ENCODE results near the gene ZNF121.

DNA sequence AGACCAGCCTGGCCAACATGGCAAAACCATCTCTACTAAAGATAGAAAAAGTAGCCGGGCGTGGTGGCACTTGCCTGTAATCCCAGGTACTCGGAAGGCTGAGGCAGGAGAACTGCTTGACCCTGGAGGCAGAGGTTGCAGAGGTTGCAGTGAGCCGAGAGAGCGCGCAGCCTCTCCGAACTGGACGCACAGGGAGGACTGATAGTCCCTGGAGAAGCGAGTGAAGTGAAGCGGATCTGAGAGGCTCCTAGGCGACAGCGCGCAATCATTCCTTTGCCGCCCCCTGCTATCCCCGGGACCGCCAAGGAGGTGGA, 36.5 kb upstream of the ZNF121 start:
- TF ChIP-seq ZNF274 (IDR thresholded peaks at IDR 0.05; ENCODE audit: low read depth, low read length) = no peak
- no peak for TF ChIP-seq SUZ12 (IDR thresholded peaks at IDR 0.05; ENCODE audit: extremely low read depth, insufficient read depth, insufficient read length)
- TF ChIP-seq YY1 (IDR thresholded peaks at IDR 0.05; ENCODE audit: insufficient read depth, insufficient read length) = no peak

All from NT2/D1 (cell line).